Caki2 (cell line): ENCODE data around the gene LMF1. TPM values are rescaled to one million over a fixed set of nuclear protein-coding genes. Genes with fewer than 3 reads are reported as not detected.
"Not testable (repeated sequence)": the region's sequence is repeated elsewhere in the genome, so short reads cannot be mapped to it uniquely, and the experiment has no call there.

ENCODE experiments used
- DNase-seq: peaks from one replicate; pipeline ENCODE4 v3.0.0-alpha.2; 2015; ENCODE audit warnings: low read depth
- in situ Hi-C: cut with HindIII; loops from 2 replicates; pipeline ENCODE4 v1.10.0; 2016; ENCODE audit warnings: low sequenced_read_pairs, low pct_unique_long_range_greater_than_20kb, mixed read lengths
- total RNA-seq: library from RNA; depleted of rRNA; stranded (reverse); fragments of >200 nt; shearing (Covaris generic); gene quantifications from 2 replicates; pipeline ENCODE4 v1.2.3, GENCODE V29; 2014; ENCODE audit warnings: low replicate concordance

Gene LMF1
- total RNA-seq, 1 experiment from 2014 or later, result 16.5 TPM

GRCh38 chr16:844638-845350 is 126.0 kb downstream of the LMF1 start:
- in situ Hi-C loops, result no loop called here
- DNase-seq, result no peak

- in situ Hi-C loops, result no loop called here
- no peak for DNase-seq
Observed at GRCh38 chr16:843771-844170, 127.0 kb downstream of the LMF1 start.

- in situ Hi-C loops, result no loop called here
- no peak for DNase-seq
Observed at GRCh38 chr16:842711-843560, 127.8 kb downstream of the LMF1 start.

GRCh38 chr16:842061-842476 is 128.7 kb downstream of the LMF1 start:
- in situ Hi-C loops, result no loop called here

GRCh38 chr16:841455-842060 is 129.2 kb downstream of the LMF1 start:
- in situ Hi-C loops, result no loop called here
- no peak for DNase-seq

More at GRCh38 chr16:842061-842476, 128.7 kb downstream of the LMF1 start:
- no peak for DNase-seq

- in situ Hi-C loops, result no loop called here
- no peak for DNase-seq
Observed at GRCh38 chr16:840561-841454, 130.0 kb downstream of the LMF1 start.

GRCh38 chr16:839643-840408 is 131.0 kb downstream of the LMF1 start:
- in situ Hi-C loops, result loop anchor here (10.0 kb wide), 1 partner anchor 125 kb away; no protein-coding TSS in a partner anchor
- no peak for DNase-seq

- in situ Hi-C loops, result loop anchor here (10.0 kb wide), 1 partner anchor 126 kb away; no protein-coding TSS in a partner anchor
- DNase-seq, result no peak
Observed at GRCh38 chr16:838741-839140, 132.0 kb downstream of the LMF1 start.

- DNase-seq, result not testable (repeated sequence)
- in situ Hi-C loops, result loop anchor here (10.0 kb wide), 1 partner anchor 128 kb away; no protein-coding TSS in a partner anchor
Observed at GRCh38 chr16:836822-837221, 134.0 kb downstream of the LMF1 start.

- in situ Hi-C loops, result loop anchor here (10.0 kb wide), 1 partner anchor 129 kb away; no protein-coding TSS in a partner anchor
- DNase-seq, result no peak
Observed at GRCh38 chr16:836221-836620, 134.6 kb downstream of the LMF1 start.

GRCh38 chr16:835373-835772 is 135.4 kb downstream of the LMF1 start:
- in situ Hi-C loops, result loop anchor here (10.0 kb wide), 1 partner anchor 129 kb away; no protein-coding TSS in a partner anchor

GRCh38 chr16:833411-833810 is 137.4 kb downstream of the LMF1 start:
- in situ Hi-C loops, result loop anchor here (10.0 kb wide), 1 partner anchor 131 kb away; no protein-coding TSS in a partner anchor
- no peak for DNase-seq

More at GRCh38 chr16:835373-835772, 135.4 kb downstream of the LMF1 start:
- no peak for DNase-seq

- in situ Hi-C loops, result loop anchor here (10.0 kb wide), 1 partner anchor 132 kb away; no protein-coding TSS in a partner anchor
Observed at GRCh38 chr16:832652-833336, 138.0 kb downstream of the LMF1 start.

GRCh38 chr16:831571-832413 is 139.0 kb downstream of the LMF1 start:
- in situ Hi-C loops, result loop anchor here (10.0 kb wide), 1 partner anchor 133 kb away; no protein-coding TSS in a partner anchor
- no peak for DNase-seq

More at GRCh38 chr16:832652-833336, 138.0 kb downstream of the LMF1 start:
- DNase-seq, result no peak

- DNase-seq, result no peak
- in situ Hi-C loops, result loop anchor here (10.0 kb wide), 1 partner anchor 134 kb away; no protein-coding TSS in a partner anchor
Observed at GRCh38 chr16:830871-831570, 139.8 kb downstream of the LMF1 start.
